ENCODE results near the gene CHIC2.

The CHIC2 gene

GRCh38 chr4:53991821-53992220 lies 72.6 kb downstream of the CHIC2 start:
- Histone ChIP-seq H3K4me1 (ENCODE audit: control insufficient read depth in 1 of 2, insufficient read depth in 2 of 2, low read length in 2 of 2) (no peaks in the 10 kb centered on the region), H3K27ac (ENCODE audit: low read depth, low read length) (no peak overlapping the region), H3K9ac (ENCODE audit: low read depth in 1 of 2, low read length in 2 of 2) (no peak overlapping the region), H3K9me3 (ENCODE audit: control insufficient read depth in 1 of 2, low read length in 2 of 2) (no peaks in the 10 kb centered on the region), H3K27me3 (ENCODE audit: control insufficient read depth in 1 of 2, insufficient read depth in 2 of 2, low read length in 2 of 2) (no peaks in the 10 kb centered on the region), H3K36me3 (ENCODE audit: control insufficient read depth in 1 of 2, insufficient read depth in 2 of 2, low read length in 2 of 2) (no peaks in the 10 kb centered on the region), H3K4me3 (ENCODE audit: low read depth in 1 of 2, low read length in 2 of 2) (no peak overlapping the region)

GRCh38 chr4:53990641-53991040 lies 73.8 kb downstream of the CHIC2 start:
- Histone ChIP-seq H3K27ac (ENCODE audit: low read depth, low read length) (no peak overlapping the region), H3K9ac (ENCODE audit: low read depth in 1 of 2, low read length in 2 of 2) (no peak overlapping the region), H3K4me1 (ENCODE audit: control insufficient read depth in 1 of 2, insufficient read depth in 2 of 2, low read length in 2 of 2) (no peaks in the 10 kb centered on the region), H3K4me3 (ENCODE audit: low read depth in 1 of 2, low read length in 2 of 2) (no peak overlapping the region), H3K9me3 (ENCODE audit: control insufficient read depth in 1 of 2, low read length in 2 of 2) (no peaks in the 10 kb centered on the region), H3K27me3 (ENCODE audit: control insufficient read depth in 1 of 2, insufficient read depth in 2 of 2, low read length in 2 of 2) (no peaks in the 10 kb centered on the region), H3K36me3 (ENCODE audit: control insufficient read depth in 1 of 2, insufficient read depth in 2 of 2, low read length in 2 of 2) (no peaks in the 10 kb centered on the region)

GRCh38 chr4:53987761-53988171 lies 76.6 kb downstream of the CHIC2 start:
- H3K36me3 ChIP-seq (ENCODE audit: control insufficient read depth in 1 of 2, insufficient read depth in 2 of 2, low read length in 2 of 2), result no peaks in the 10 kb centered on the region
- no peaks in the 10 kb centered on the region for H3K4me1 ChIP-seq (ENCODE audit: control insufficient read depth in 1 of 2, insufficient read depth in 2 of 2, low read length in 2 of 2)
- H3K9ac ChIP-seq (ENCODE audit: low read depth in 1 of 2, low read length in 2 of 2), result no peak overlapping the region
- H3K27ac ChIP-seq (ENCODE audit: low read depth, low read length), result no peak overlapping the region
- no peak overlapping the region for H3K4me3 ChIP-seq (ENCODE audit: low read depth in 1 of 2, low read length in 2 of 2)
- no peaks in the 10 kb centered on the region for H3K27me3 ChIP-seq (ENCODE audit: control insufficient read depth in 1 of 2, insufficient read depth in 2 of 2, low read length in 2 of 2)
- no peaks in the 10 kb centered on the region for H3K9me3 ChIP-seq (ENCODE audit: control insufficient read depth in 1 of 2, low read length in 2 of 2)

- no peak overlapping the region for H3K9ac ChIP-seq (ENCODE audit: low read depth in 1 of 2, low read length in 2 of 2)
- no peak overlapping the region for H3K4me3 ChIP-seq (ENCODE audit: low read depth in 1 of 2, low read length in 2 of 2)
- H3K9me3 ChIP-seq (ENCODE audit: control insufficient read depth in 1 of 2, low read length in 2 of 2), result no peaks in the 10 kb centered on the region
- H3K27me3 ChIP-seq (ENCODE audit: control insufficient read depth in 1 of 2, insufficient read depth in 2 of 2, low read length in 2 of 2), result no peaks in the 10 kb centered on the region
- no peaks in the 10 kb centered on the region for H3K36me3 ChIP-seq (ENCODE audit: control insufficient read depth in 1 of 2, insufficient read depth in 2 of 2, low read length in 2 of 2)
- no peak overlapping the region for H3K27ac ChIP-seq (ENCODE audit: low read depth, low read length)
- no peaks in the 10 kb centered on the region for H3K4me1 ChIP-seq (ENCODE audit: control insufficient read depth in 1 of 2, insufficient read depth in 2 of 2, low read length in 2 of 2)
Observed at GRCh38 chr4:53986062-53986461, 78.3 kb downstream of the CHIC2 start.

- H3K4me1 ChIP-seq (ENCODE audit: control insufficient read depth in 1 of 2, insufficient read depth in 2 of 2, low read length in 2 of 2), result no peaks in the 10 kb centered on the region
- H3K36me3 ChIP-seq (ENCODE audit: control insufficient read depth in 1 of 2, insufficient read depth in 2 of 2, low read length in 2 of 2), result no peaks in the 10 kb centered on the region
- H3K27me3 ChIP-seq (ENCODE audit: control insufficient read depth in 1 of 2, insufficient read depth in 2 of 2, low read length in 2 of 2), result no peaks in the 10 kb centered on the region
- H3K4me3 ChIP-seq (ENCODE audit: low read depth in 1 of 2, low read length in 2 of 2), result no peak overlapping the region
- no peak overlapping the region for H3K27ac ChIP-seq (ENCODE audit: low read depth, low read length)
- no peaks in the 10 kb centered on the region for H3K9me3 ChIP-seq (ENCODE audit: control insufficient read depth in 1 of 2, low read length in 2 of 2)
- H3K9ac ChIP-seq (ENCODE audit: low read depth in 1 of 2, low read length in 2 of 2), result no peak overlapping the region
Observed at GRCh38 chr4:53981567-53981966, 82.8 kb downstream of the CHIC2 start.

GRCh38 chr4:53981066-53981465 lies 83.3 kb downstream of the CHIC2 start:
- no peak overlapping the region for H3K4me3 ChIP-seq (ENCODE audit: low read depth in 1 of 2, low read length in 2 of 2)
- no peaks in the 10 kb centered on the region for H3K9me3 ChIP-seq (ENCODE audit: control insufficient read depth in 1 of 2, low read length in 2 of 2)
- no peak overlapping the region for H3K27ac ChIP-seq (ENCODE audit: low read depth, low read length)
- H3K9ac ChIP-seq (ENCODE audit: low read depth in 1 of 2, low read length in 2 of 2), result no peak overlapping the region
- H3K27me3 ChIP-seq (ENCODE audit: control insufficient read depth in 1 of 2, insufficient read depth in 2 of 2, low read length in 2 of 2), result no peaks in the 10 kb centered on the region
- H3K36me3 ChIP-seq (ENCODE audit: control insufficient read depth in 1 of 2, insufficient read depth in 2 of 2, low read length in 2 of 2), result no peaks in the 10 kb centered on the region
- no peaks in the 10 kb centered on the region for H3K4me1 ChIP-seq (ENCODE audit: control insufficient read depth in 1 of 2, insufficient read depth in 2 of 2, low read length in 2 of 2)

DNA sequence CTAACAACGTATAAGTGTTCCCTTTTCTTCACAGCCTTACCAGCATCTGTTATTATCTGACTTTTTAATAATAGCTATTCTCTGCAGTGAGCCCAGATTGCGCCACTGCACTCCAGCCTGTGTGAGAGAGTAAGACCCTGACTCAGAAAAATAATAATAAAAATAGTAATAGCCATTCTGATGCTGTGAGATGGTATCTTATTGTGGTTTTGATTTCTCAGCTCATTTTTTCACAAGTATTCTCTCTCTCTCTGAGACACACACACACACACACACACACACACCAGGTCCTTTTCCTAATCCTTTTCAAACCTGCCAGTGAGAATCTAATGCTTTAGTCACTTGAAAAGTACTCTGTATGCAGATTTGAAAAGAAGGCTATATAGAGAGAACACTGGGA lies 89.8 kb downstream of the CHIC2 start:
- Histone ChIP-seq H3K9ac (ENCODE audit: low read depth in 1 of 2, low read length in 2 of 2) (no peak overlapping the region), H3K4me1 (ENCODE audit: control insufficient read depth in 1 of 2, insufficient read depth in 2 of 2, low read length in 2 of 2) (no peaks in the 10 kb centered on the region), H3K27ac (ENCODE audit: low read depth, low read length) (no peak overlapping the region), H3K36me3 (ENCODE audit: control insufficient read depth in 1 of 2, insufficient read depth in 2 of 2, low read length in 2 of 2) (no peaks in the 10 kb centered on the region), H3K9me3 (ENCODE audit: control insufficient read depth in 1 of 2, low read length in 2 of 2) (no peaks in the 10 kb centered on the region), H3K27me3 (ENCODE audit: control insufficient read depth in 1 of 2, insufficient read depth in 2 of 2, low read length in 2 of 2) (no peaks in the 10 kb centered on the region), H3K4me3 (ENCODE audit: low read depth in 1 of 2, low read length in 2 of 2) (no peak overlapping the region)

GRCh38 chr4:53967986-53968385 lies 96.4 kb downstream of the CHIC2 start:
- Histone ChIP-seq H3K27me3 (ENCODE audit: control insufficient read depth in 1 of 2, insufficient read depth in 2 of 2, low read length in 2 of 2) (no peaks in the 10 kb centered on the region), H3K9ac (ENCODE audit: low read depth in 1 of 2, low read length in 2 of 2) (no peak overlapping the region), H3K4me3 (ENCODE audit: low read depth in 1 of 2, low read length in 2 of 2) (no peak overlapping the region), H3K36me3 (ENCODE audit: control insufficient read depth in 1 of 2, insufficient read depth in 2 of 2, low read length in 2 of 2) (no peaks in the 10 kb centered on the region), H3K9me3 (ENCODE audit: control insufficient read depth in 1 of 2, low read length in 2 of 2) (no peaks in the 10 kb centered on the region), H3K4me1 (ENCODE audit: control insufficient read depth in 1 of 2, insufficient read depth in 2 of 2, low read length in 2 of 2) (no peaks in the 10 kb centered on the region), H3K27ac (ENCODE audit: low read depth, low read length) (no peak overlapping the region)

GRCh38 chr4:53963781-53964180 lies 100.6 kb downstream of the CHIC2 start:
- Histone ChIP-seq H3K9ac (ENCODE audit: low read depth in 1 of 2, low read length in 2 of 2) (no peak overlapping the region), H3K4me3 (ENCODE audit: low read depth in 1 of 2, low read length in 2 of 2) (no peak overlapping the region), H3K4me1 (ENCODE audit: control insufficient read depth in 1 of 2, insufficient read depth in 2 of 2, low read length in 2 of 2) (no peaks in the 10 kb centered on the region), H3K27me3 (ENCODE audit: control insufficient read depth in 1 of 2, insufficient read depth in 2 of 2, low read length in 2 of 2) (no peaks in the 10 kb centered on the region), H3K9me3 (ENCODE audit: control insufficient read depth in 1 of 2, low read length in 2 of 2) (no peaks in the 10 kb centered on the region), H3K36me3 (ENCODE audit: control insufficient read depth in 1 of 2, insufficient read depth in 2 of 2, low read length in 2 of 2) (no peaks in the 10 kb centered on the region), H3K27ac (ENCODE audit: low read depth, low read length) (no peak overlapping the region)

DNA sequence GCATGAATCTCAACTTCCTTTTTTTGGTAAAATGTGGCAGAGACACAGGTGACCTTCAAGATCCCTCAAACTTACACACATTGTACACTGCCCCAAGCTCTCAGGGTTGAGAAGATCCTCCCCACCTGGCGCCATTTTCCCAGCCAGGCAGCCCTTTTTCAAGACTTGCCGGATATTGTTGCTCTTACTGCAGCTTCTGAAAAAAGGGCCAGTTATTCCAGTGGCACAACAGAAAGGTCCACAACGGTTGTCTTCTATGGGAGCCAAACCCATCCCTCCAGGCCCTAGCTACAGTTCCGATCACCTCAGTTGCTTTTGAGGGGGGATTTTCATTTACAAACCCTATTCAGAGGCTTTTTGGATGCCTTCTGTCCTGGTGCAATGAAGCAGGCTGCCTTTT lies 101.1 kb downstream of the CHIC2 start:
- H3K36me3 ChIP-seq (ENCODE audit: control insufficient read depth in 1 of 2, insufficient read depth in 2 of 2, low read length in 2 of 2), result no peaks in the 10 kb centered on the region
- no peak overlapping the region for H3K4me3 ChIP-seq (ENCODE audit: low read depth in 1 of 2, low read length in 2 of 2)
- H3K9ac ChIP-seq (ENCODE audit: low read depth in 1 of 2, low read length in 2 of 2), result no peak overlapping the region
- H3K4me1 ChIP-seq (ENCODE audit: control insufficient read depth in 1 of 2, insufficient read depth in 2 of 2, low read length in 2 of 2), result no peaks in the 10 kb centered on the region
- H3K9me3 ChIP-seq (ENCODE audit: control insufficient read depth in 1 of 2, low read length in 2 of 2), result no peaks in the 10 kb centered on the region
- no peak overlapping the region for H3K27ac ChIP-seq (ENCODE audit: low read depth, low read length)
- H3K27me3 ChIP-seq (ENCODE audit: control insufficient read depth in 1 of 2, insufficient read depth in 2 of 2, low read length in 2 of 2), result no peaks in the 10 kb centered on the region

DNA sequence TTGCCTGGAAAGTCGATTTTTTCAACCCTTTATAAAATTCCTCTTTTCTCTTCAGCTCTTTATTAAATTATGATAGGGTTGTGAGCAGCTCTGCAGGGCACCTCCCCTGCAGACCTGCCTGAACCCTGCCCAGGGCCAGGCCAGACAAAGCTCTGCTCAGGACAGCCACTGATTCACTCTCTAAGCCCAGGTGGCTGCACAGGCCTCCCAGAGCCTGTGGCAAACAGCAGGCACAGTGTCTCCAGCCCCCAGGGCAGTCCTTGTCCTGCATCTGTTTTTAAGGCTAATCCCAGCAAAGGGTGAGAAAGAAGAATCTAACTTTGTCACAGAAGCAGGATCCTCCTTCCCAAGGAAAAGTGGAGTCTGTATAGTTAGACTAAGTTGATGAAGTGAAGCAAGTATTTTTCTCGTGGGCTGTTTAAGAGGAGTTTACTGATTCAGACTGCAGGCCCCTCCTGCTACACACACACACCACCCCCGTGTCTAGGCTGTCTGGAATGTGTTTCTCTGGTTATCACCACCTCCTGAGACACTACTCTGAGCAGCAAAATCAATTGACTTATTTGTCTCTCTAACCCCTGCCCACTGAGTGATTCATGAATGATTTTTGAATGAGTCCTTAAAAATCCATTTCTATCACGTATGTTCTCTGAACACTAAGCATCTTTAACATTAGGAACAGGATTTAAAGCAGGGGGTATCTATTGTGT lies 101.7 kb downstream of the CHIC2 start:
- Histone ChIP-seq H3K9me3 (ENCODE audit: control insufficient read depth in 1 of 2, low read length in 2 of 2) (no peaks in the 10 kb centered on the region), H3K36me3 (ENCODE audit: control insufficient read depth in 1 of 2, insufficient read depth in 2 of 2, low read length in 2 of 2) (no peaks in the 10 kb centered on the region), H3K9ac (ENCODE audit: low read depth in 1 of 2, low read length in 2 of 2) (no peak overlapping the region), H3K4me1 (ENCODE audit: control insufficient read depth in 1 of 2, insufficient read depth in 2 of 2, low read length in 2 of 2) (no peaks in the 10 kb centered on the region), H3K27ac (ENCODE audit: low read depth, low read length) (no peak overlapping the region), H3K27me3 (ENCODE audit: control insufficient read depth in 1 of 2, insufficient read depth in 2 of 2, low read length in 2 of 2) (no peaks in the 10 kb centered on the region), H3K4me3 (ENCODE audit: low read depth in 1 of 2, low read length in 2 of 2) (no peak overlapping the region)
